ENCODE results near the gene PHPT1.
"Not testable (repeated sequence)": the region's sequence is repeated elsewhere in the genome, so short reads cannot be mapped to it uniquely, and the experiment has no call there.

Gene PHPT1

DNA sequence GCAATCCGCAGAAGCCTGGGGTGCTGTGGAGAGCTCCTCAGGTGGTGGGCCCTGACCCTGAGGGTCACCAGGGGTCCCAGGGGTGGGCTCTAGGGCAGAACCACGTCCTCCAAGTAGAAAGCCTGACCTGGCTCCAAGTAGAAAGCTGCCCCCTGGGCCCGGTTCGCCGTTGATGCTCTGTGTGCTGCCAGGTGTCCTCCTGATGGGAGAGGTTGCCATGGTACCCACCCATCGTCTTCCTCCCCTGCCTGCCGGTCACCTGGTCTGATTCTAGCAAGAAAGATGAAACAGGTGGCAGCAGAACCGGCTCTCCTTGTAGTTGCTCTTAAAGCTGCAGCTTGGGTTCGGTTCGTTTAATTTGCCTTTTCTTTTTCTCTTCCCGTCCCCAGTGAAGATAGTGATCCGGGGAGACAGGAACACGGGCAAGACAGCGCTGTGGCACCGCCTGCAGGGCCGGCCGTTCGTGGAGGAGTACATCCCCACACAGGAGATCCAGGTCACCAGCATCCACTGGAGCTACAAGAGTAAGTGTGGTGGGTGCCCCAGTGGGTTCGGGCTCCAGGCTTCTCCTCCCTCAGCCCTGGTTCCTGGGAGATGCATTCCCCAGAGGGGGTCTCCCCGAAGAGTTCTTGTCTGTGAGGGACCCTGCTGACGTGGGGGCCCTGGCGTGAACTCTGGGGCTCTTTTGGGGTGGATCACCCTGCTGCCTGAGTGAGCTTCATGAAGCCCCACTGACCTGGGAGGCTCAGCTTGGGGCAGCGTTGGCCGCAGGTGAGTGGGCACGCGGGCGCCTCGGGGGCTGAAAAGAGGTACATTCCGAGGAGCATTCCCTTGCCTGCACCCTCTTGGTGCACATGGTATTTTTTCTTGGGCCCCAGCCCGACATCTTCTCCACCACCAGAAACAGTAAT lies 25.8 kb upstream of the PHPT1 start:
- no peak for DNase-seq (ENCODE audit: low read depth in 2 of 2)

GRCh38 chr9:136824496-136825225 lies 24.5 kb upstream of the PHPT1 start:
- no peak for DNase-seq (ENCODE audit: low read depth in 2 of 2)

DNA sequence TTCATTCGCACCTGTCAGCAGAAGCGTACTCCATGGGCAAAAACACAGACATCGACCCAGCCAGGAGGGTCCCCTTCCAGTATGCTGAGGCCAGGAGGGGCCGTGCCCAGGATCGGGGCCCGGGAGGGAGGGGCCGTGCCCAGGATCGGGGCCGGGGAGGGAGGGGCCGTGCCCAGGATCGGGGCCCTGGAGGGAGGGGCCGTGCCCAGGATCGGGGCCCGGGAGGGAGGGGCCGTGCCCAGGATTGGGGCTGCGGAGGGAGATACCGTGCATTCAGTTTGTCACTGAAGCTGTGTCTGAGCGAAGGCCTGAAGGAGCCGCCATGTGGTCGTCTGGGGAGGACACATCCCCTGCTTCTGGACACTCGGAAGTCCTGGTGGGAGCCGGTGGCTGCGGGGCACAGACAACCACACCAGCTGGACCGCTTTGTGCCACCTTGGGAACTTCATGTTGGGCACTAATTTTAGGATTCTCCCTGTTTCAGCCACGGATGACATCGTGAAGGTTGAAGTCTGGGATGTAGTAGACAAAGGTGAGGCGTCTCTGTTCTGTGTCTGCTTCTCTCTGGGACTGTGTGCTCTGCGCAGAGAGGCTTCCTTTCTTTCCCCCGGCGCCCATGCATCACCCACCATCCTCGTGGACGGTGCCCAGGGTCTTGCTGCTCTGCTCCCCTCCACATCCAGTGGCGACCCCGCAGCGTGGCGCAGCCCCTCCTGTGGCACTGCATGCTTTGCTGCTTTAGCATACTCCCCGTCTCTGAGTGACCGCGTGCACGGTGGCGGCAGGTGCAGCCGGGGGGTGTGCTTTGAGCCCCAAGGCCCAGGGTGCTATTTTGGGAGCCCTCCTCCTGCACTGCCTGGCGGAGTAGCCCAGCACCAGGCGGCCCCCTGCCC lies 23.7 kb upstream of the PHPT1 start:
- DNase-seq (ENCODE audit: low read depth in 2 of 2): no peak

DNA sequence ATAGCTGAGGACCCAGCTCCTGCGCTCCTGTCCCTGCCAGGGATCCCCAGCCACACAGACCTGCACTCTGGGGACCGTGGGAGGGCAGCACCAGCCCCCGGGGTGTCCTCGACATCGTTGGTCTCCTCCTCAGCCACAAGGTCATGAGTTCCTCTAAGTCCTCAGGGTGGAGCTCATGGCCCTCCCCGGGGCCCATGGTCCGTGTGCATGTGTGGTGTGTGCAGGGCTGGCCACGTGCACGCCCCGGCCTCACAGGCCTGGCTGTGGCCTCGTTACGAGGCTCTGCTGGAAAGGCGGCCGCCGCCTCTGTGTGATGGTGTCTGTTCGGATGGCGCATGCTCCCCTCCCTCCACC lies 23.0 kb upstream of the PHPT1 start:
- DNase-seq (ENCODE audit: low read depth in 2 of 2): no peak

- no peak for DNase-seq (ENCODE audit: low read depth in 2 of 2)
These were observed 22.3 kb upstream of the PHPT1 start for GRCh38 chr9:136826703-136827582.

DNA sequence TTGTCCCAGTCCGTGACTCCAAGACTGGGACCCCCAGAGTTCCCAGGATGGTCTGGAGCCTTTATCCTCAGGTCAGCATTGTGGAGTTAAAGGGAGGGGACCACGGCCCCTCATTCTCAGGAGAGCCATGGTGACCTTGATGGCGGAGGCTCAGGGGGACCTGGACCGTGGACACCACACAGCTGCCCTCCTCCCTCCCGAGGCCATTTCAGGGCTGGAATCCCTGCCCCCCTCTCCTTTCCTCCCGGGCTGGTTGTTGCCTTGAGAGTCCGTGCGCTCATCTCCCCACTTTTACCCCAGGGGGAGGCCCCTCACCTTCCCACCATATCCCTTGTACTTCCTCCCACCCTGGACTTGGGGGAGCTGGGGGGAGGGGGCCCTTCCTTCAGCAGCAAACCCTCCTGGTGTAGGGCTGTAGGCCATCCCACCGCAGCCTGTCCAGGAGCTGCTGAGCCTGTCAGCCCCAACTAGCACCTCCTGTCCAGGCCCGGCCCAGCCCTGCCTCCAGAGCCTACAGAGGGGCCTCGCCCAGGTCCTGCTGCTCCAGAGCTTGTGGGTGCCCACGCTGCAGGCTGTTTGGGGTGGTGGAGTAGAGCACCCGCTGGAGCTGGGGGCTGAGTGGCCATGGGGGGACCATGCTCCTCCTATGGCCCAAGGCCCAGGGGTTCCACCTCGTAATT lies 21.3 kb upstream of the PHPT1 start:
- no peak for DNase-seq (ENCODE audit: low read depth in 2 of 2)

DNA sequence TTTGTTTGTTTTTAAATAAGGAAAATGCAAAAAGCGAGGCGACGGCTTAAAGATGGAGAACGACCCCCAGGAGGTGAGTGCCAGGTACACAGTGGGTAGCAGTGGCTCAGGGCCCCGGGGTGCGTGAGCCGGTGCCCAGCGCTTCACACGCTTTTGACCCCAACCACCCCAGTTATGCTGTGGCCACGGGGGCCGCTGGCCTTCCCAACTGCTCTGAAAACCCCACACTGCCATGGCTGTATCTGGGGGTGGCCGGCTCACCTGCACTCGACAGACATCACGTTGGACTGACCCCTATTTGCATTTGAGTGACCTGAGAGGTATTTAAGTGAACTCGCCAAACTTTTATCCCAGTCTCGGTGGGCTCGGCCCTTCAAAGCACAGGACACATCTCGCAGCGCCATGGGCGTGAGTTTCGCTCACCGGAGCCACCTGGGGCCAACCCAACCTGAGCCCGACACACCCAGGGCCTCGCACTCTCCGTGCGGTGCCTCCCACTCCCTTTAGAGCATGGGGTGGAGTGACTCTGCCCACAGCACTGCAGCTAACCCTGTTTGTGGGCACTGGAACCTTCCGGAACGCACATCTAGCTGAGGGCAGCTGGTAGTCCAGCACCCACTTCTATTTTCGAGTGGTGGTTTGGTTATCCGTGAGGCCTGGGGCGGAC lies 20.6 kb upstream of the PHPT1 start:
- DNase-seq (ENCODE audit: low read depth in 2 of 2): no peak

DNA sequence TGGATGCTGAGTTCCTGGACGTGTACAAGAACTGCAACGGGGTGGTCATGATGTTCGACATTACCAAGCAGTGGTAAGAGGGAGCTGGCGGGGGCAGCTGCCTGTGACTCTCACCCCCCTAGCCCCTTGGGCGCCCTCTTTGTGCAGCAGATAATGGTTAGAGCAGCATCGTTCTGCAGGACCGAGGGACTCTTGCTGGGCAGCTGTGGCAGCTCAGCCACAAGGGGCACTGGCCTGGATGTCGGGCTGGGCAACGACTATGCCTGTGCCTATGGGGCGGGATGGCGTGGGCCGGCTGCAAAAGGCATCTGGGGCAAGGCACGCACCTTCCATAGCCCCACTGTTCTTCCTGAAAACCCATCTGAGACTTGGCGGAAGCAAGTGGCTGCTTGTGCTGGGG lies 19.8 kb upstream of the PHPT1 start:
- no peak for DNase-seq (ENCODE audit: low read depth in 2 of 2)

GRCh38 chr9:136829981-136830885 lies 19.0 kb upstream of the PHPT1 start:
- DNase-seq (ENCODE audit: low read depth in 2 of 2): no peak

GRCh38 chr9:136831002-136831719 lies 18.0 kb upstream of the PHPT1 start:
- DNase-seq (ENCODE audit: low read depth in 2 of 2): no peak

DNA sequence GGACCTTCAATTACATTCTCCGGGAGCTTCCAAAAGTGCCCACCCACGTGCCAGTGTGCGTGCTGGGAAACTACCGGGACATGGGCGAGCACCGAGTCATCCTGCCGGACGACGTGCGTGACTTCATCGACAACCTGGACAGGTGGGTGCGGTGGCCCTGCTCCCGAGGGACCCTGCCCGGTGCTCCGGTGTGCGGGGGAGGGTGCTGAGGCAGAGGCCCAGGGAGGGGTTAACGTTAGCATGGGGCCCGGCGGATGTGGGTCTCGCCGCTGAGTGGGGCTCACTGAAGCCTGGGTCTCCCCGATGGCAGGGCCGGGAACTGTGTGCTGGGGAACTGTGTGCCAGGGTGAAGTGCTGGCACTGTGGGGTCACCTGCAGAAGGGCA lies 17.5 kb upstream of the PHPT1 start:
- DNase-seq (ENCODE audit: low read depth in 2 of 2): no peak

- DNase-seq (ENCODE audit: low read depth in 2 of 2): no peak
These were observed 16.6 kb upstream of the PHPT1 start for GRCh38 chr9:136832581-136832980.

GRCh38 chr9:136833381-136834048 lies 15.7 kb upstream of the PHPT1 start:
- not testable (repeated sequence) for DNase-seq (ENCODE audit: low read depth in 2 of 2)

DNA sequence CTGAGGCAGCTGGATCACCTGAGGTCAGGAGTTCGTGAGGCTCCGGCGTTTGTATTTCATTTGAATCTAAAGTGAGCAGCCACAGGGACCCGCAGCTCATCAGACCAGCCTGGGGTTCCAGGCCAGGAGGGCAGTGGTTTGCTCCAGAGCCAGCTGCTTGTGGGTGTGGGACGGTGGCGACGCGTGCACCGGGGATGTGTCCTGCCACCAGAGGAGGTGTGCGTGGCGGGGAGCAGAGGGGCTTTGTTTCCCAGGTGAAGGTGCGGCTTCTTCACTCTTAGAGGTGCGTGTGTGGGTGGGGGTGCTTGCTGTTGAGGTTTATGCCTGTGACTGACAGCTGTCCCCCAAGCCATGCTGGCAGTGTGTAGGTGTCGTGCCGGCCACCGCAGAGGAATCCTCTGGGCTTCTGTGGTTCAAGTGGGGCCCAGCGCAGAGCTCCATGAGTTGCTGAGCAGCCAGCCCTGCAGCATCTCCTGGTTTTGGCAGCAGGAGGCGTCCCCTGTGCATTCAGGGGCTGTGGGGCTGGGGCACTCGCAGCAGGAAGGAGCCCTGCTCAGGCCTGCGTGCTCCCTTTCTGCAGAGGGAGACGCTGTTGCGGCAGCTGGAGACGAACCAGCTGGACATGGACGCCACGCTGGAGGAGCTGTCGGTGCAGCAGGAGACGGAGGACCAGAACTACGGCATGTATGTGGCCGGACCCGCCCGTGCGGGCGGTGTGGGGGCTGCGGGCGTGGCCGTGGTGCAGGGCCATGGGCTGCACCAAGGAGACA lies 13.9 kb upstream of the PHPT1 start:
- no peak for DNase-seq (ENCODE audit: low read depth in 2 of 2)

- DNase-seq (ENCODE audit: low read depth in 2 of 2): no peak
These were observed 13.0 kb upstream of the PHPT1 start for GRCh38 chr9:136835932-136836904.
